HL-60 (cell line): ENCODE measurements around the gene NPC1.

Source experiments
- DNase-seq, 2 experiments: peaks; one replicate each; pipeline ENCODE4 v3.0.0-alpha.2; 2010 to 2020; ENCODE audit warnings: low read depth in 1 of 2, low spot score in 1 of 2
- H3K27ac ChIP-seq: fragments of 250-450 bp; sonication (Bioruptor Pico); replicated peaks from 2 replicates; pipeline ENCODE4 v1.5.1; 2020; ENCODE audit warnings: mild to moderate bottlenecking, moderate library complexity
- H3K27me3 ChIP-seq: fragments of 250-450 bp; sonication (Bioruptor Pico); 2 replicates; pipeline ENCODE4 v1.5.1; 2021; ENCODE audit warnings: mild to moderate bottlenecking, moderate library complexity; ENCODE audit not compliant: insufficient read depth, poor library complexity, severe bottlenecking
- H3K4me3 ChIP-seq: replicated peaks from 2 replicates; pipeline ENCODE4 v1.5.1; 2011; ENCODE audit warnings: mild to moderate bottlenecking, control low read depth, low read length; ENCODE audit not compliant: insufficient read depth
- GABPA ChIP-seq: IDR thresholded peaks from 2 replicates; pipeline ENCODE4 v1.6.1; 2012; ENCODE audit warnings: low read depth
- POLR2AphosphoS5 ChIP-seq: IDR thresholded peaks from 2 replicates; pipeline ENCODE4 v1.6.1; 2012; ENCODE audit warnings: low read depth
- SPI1 ChIP-seq: IDR thresholded peaks from 2 replicates; pipeline ENCODE4 v1.6.1; 2012; ENCODE audit warnings: low read depth, mild to moderate bottlenecking, borderline replicate concordance
- TF ChIP-seq, protein P1 (sequence below): IDR thresholded peaks from one replicate; pipeline ENCODE4 v1.5.1; 2011; ENCODE audit warnings: low read length, control low read depth, inconsistent platforms; ENCODE audit not compliant: insufficient read depth
- TF ChIP-seq, protein P2 (sequence below): IDR thresholded peaks from 2 replicates; pipeline ENCODE4 v1.6.1; 2012; ENCODE audit warnings: low read depth; ENCODE audit not compliant: insufficient replicate concordance

The NPC1 gene

DNA sequence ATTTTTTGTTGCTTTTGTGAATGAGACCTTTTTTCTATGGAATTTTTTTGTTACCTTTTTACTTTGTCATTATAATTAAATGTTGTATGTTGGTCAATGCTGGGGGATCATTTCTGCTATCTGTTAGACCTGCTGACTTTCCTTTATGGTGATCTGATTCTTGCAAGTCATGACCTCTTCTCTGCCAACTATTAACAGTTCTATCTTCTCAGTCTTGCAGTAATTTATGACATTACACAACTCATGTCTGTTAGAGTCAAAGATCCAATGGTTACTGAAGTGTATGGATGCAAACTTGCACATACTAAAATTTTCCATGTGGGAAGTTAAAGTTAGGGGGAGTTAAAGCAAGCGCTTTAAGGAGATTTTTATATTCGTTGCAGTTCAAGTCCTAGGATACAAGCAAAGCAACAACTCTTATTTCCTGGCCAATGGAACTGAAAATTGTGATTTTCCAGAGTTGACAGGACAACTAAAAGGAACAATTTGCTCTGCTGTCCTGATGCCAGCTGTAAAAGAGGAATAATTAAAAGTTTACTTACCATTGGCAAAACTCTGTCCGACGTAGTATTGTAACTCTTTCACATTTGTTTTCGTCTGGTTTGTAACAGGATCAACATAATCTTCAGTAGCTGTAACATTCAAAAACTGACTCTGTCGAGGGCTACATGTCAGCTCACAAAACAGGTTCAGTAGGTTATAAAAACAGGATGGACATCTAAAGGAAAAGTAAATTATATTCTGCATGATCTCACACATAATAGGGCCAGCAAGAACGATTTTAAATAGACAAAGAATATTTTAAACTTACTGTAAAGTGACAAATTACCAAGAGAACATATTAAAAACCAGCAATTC is 17.8 kb downstream of the NPC1 start:
- no peaks in the 10 kb centered on the region for H3K27me3 ChIP-seq
- H3K4me3 ChIP-seq = no peak overlapping the region
- no peak for TF ChIP-seq SPI1
- TF ChIP-seq, protein P1, sequence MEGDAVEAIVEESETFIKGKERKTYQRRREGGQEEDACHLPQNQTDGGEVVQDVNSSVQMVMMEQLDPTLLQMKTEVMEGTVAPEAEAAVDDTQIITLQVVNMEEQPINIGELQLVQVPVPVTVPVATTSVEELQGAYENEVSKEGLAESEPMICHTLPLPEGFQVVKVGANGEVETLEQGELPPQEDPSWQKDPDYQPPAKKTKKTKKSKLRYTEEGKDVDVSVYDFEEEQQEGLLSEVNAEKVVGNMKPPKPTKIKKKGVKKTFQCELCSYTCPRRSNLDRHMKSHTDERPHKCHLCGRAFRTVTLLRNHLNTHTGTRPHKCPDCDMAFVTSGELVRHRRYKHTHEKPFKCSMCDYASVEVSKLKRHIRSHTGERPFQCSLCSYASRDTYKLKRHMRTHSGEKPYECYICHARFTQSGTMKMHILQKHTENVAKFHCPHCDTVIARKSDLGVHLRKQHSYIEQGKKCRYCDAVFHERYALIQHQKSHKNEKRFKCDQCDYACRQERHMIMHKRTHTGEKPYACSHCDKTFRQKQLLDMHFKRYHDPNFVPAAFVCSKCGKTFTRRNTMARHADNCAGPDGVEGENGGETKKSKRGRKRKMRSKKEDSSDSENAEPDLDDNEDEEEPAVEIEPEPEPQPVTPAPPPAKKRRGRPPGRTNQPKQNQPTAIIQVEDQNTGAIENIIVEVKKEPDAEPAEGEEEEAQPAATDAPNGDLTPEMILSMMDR = no peak
- TF ChIP-seq POLR2AphosphoS5 = no peak
- TF ChIP-seq, protein P2, sequence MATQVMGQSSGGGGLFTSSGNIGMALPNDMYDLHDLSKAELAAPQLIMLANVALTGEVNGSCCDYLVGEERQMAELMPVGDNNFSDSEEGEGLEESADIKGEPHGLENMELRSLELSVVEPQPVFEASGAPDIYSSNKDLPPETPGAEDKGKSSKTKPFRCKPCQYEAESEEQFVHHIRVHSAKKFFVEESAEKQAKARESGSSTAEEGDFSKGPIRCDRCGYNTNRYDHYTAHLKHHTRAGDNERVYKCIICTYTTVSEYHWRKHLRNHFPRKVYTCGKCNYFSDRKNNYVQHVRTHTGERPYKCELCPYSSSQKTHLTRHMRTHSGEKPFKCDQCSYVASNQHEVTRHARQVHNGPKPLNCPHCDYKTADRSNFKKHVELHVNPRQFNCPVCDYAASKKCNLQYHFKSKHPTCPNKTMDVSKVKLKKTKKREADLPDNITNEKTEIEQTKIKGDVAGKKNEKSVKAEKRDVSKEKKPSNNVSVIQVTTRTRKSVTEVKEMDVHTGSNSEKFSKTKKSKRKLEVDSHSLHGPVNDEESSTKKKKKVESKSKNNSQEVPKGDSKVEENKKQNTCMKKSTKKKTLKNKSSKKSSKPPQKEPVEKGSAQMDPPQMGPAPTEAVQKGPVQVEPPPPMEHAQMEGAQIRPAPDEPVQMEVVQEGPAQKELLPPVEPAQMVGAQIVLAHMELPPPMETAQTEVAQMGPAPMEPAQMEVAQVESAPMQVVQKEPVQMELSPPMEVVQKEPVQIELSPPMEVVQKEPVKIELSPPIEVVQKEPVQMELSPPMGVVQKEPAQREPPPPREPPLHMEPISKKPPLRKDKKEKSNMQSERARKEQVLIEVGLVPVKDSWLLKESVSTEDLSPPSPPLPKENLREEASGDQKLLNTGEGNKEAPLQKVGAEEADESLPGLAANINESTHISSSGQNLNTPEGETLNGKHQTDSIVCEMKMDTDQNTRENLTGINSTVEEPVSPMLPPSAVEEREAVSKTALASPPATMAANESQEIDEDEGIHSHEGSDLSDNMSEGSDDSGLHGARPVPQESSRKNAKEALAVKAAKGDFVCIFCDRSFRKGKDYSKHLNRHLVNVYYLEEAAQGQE = no peak
- no peak for TF ChIP-seq GABPA
- DNase-seq = no peak
- no peak overlapping the region for H3K27ac ChIP-seq

- no peak for TF ChIP-seq SPI1
- TF ChIP-seq GABPA = no peak
- TF ChIP-seq POLR2AphosphoS5 = no peak
- TF ChIP-seq, protein P1 = no peak
- no peak for DNase-seq
- H3K4me3 ChIP-seq = no peak overlapping the region
- H3K27me3 ChIP-seq = no peaks in the 10 kb centered on the region
- no peak overlapping the region for H3K27ac ChIP-seq
Observed at GRCh38 chr18:23567671-23568070, 18.6 kb downstream of the NPC1 start.

- Histone ChIP-seq H3K27ac (no peak overlapping the region), H3K4me3 (no peak overlapping the region), H3K27me3 (no peaks in the 10 kb centered on the region)
- no peak for DNase-seq
- TF ChIP-seq, protein P2 = no peak
- TF ChIP-seq GABPA = no peak
- TF ChIP-seq, protein P1 = no peak
- TF ChIP-seq POLR2AphosphoS5 = no peak
- TF ChIP-seq SPI1 = no peak
Observed at GRCh38 chr18:23565916-23566547, 20.3 kb downstream of the NPC1 start.
